HG03025 (cell line): ENCODE results near the gene CUL1.
A peak's percentile ranks its signal among the peaks of the same experiment; 100 is the strongest.
"Not testable (repeated sequence)": the region's sequence is repeated elsewhere in the genome, so short reads cannot be mapped to it uniquely, and the experiment has no call there.

ENCODE experiments used
- ATAC-seq: cut with Tn5 transposase; IDR thresholded peaks from one replicate; pipeline ENCODE4 v1.9.1; 2021; ENCODE audit warnings: mild to moderate bottlenecking, moderate library complexity; ENCODE audit not compliant: unreplicated experiment, low FRiP score

Gene CUL1

DNA sequence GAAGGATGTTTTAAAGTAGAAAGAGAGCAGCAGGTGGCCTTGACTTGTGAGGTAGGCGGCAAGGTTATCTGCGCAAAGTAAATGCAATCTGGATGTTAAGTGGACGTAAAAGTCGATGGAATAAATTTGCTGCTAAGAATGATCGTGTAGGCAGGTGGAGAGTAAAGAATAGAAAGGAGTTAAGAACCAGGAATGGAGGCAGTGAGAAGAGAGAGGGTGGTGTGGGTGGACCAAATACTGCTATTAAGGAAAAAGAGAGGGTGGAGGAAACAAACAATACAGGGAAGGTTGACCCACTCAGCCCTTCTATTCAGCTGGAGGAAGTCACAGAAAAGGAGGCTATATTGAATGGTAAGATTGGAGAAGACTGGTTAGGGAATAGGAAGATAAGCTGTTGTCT, 1.9 kb upstream of the CUL1 start:
- ATAC-seq = no peak

DNA sequence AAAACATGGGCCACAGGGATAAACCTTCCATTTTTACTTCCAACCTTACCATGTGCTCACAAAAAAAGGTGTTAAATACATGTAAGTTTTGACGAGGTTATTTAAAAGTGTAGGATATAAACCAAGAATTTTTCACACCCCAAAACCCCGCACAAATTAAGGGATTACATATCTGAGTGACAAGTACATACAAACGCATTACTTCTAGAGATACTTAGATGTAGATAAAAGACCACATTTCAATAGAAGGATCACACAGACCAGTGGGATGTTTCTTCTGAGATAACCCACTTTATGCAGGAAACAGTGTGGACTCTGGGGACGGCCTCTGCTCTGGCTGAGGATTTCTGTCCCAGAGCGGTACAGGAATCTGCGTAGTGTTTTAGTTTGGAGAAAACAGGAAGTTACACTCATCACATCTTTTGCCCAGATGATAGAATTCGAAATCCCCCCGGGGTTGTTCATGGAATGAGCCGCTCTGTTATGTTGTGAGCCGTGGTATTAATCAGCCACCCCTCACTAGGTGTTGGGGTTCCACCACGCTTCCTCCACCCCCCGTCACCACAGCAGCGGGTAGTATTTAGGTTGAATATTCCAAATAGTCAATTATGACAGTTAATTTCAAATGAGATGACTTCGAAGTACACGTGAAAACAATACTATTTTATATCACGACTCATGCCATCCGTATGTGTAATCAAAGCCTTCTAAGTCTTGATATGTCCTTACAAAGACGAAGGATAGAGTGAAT, 1.3 kb upstream of the CUL1 start:
- no peak for ATAC-seq

GRCh38 chr7:148698007-148698396, 701 bp upstream of the CUL1 start:
- no peak for ATAC-seq

DNA sequence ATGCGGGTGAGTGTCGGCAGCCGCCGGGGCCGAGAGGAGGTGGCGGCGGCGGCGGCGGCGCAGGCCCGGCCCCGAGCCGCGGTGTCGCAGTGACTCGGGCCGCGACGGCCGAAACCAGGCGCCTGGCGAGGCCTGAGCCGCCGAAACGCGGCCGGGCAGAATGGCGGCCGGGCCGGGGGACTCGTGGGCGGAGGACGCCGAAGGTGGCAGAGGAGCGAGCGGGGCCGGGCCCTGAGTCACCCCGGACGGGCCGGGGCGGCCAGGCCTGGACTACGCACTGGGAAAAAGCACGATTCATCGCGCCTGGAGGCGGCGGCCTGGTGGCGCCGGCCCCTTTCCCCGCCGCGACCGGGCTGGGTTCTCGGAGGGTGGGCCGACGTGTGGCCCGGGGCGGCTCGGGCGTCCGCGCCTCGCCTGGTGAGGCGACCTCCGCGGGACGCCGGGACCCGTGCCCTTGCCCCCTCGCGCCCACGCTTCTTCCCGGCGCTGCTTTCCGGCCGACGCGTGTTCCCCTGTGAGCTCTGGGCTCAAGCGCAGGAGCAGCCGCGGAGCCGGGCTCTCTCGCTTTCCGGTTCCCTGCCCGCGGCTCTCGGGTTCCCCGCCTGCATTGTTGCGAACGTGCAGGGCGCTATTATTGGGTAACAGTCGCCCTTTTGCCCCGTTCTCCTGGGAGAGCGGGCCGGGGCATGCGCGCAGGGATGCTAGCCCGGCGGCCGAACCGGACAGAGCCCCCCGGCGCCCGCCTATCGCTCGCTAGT, 500 bp downstream of the CUL1 start:
- ATAC-seq = peak; percentile 31

DNA sequence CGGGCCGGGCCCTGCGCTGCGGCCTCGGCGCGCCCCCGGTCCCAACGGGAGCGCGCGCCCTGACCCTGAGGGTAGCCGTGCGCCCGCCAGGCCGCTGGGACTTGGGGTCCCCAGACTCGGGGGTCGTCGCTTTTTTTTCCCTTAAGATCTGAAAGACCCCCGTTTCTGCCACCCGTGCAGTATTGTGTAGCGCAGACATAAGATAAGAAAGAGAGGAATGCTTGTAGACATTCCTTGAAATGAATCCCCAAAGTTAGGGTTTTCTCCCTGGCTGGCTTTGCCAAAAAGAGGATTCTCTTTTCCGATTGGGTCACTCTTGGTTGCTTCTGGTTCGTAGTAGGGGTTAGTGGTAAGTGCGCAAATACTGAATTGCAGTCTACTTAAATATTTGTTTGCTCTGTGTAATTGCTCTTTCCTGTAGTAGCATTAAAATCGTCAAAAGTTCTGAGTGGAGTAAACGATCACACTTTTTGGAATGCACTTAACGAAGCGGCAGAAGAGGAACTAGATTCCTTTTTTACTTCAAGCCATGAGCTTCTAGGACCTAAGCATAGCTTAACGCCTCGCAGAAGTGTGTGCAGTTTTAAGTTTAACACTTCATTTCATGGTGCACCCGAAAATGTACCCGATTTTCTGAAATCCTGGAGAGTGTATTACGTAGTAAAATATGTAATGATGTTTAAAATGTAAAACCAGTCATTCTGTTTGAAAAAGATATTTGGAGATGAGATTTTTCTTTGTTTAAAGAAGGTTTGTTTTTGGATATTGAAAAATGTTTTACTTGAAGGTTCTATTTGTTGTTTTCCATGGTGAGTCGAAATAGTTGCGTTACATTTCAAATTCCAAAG, 1.3 kb downstream of the CUL1 start:
- no peak for ATAC-seq

- ATAC-seq = no peak
Observed at GRCh38 chr7:148700661-148701064, 2.0 kb downstream of the CUL1 start.

GRCh38 chr7:148701414-148701813, 2.7 kb downstream of the CUL1 start:
- ATAC-seq = no peak

- no peak for ATAC-seq
Observed at GRCh38 chr7:148702876-148703670, 4.4 kb downstream of the CUL1 start.

DNA sequence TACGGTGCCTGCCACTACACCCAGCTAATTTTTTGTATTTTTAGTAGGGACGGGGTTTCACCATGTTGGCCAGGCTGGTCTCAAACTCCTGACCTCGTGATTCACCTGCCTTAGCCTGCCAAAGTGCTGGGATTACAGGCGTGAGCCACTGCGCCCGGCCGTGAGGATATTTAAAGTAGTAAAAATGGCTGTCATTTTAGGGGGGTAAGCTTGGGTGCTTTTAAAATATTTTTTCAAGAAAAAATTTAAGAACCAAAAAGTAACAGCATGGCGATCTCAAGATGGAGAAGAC, 4.9 kb downstream of the CUL1 start:
- ATAC-seq = not testable (repeated sequence)

DNA sequence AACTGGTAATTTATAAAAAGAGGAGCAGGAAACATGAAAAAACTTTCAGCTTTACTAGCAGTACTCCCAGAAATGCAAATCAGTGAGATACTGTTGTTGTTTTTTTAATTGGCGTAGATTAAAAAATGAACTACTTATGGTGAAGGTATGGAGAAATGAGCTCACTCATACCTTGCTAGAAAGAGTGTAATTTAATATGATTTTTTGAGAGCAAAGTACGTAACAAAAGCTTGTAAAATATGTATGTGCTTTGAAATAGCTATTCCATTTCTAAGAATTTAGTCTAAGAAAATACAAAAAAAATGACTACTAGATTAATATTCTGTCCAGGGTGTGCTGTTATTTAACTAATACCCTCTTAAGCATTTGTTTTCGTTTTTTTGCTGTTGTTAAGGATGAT, 5.5 kb downstream of the CUL1 start:
- no peak for ATAC-seq

DNA sequence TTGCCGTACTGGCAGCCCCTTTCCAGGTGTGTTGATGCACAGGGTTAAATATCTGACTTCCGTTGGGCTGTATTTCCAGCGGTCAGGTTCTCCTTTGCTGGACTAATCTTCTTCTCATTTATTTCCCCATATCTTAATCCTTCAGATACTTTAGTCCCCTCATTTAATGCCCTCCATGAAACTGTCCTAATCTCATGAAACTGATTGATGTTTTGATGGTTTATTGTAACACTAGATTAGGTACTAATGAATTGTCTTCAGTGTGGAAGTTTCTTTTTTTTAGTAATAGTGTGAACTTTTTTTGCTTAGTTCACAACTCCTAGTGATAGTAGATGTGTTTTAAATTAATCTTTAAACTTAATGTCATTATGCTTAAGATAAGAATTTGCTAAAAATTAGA, 6.3 kb downstream of the CUL1 start:
- no peak for ATAC-seq

DNA sequence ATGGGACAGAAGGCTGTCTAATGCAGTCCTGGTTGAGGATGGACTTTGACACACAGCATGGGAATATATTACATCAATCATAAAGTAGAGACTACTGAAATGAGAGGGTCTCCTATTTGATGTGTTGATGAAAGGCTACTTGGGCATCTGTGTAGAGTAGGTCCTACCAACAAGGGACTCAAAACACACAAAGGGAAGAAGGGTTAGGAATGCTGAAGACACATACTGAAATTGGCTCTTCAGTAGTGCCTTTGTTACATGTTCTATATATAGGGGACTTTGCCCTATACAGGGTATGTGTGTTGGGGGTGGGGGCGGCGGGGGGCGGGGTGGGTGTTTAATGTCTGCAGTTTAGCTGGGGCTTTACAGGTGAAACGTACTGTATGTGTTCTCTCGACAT, 7.7 kb downstream of the CUL1 start:
- no peak for ATAC-seq

- ATAC-seq = no peak
Observed at GRCh38 chr7:148708026-148708885, 9.6 kb downstream of the CUL1 start.

DNA sequence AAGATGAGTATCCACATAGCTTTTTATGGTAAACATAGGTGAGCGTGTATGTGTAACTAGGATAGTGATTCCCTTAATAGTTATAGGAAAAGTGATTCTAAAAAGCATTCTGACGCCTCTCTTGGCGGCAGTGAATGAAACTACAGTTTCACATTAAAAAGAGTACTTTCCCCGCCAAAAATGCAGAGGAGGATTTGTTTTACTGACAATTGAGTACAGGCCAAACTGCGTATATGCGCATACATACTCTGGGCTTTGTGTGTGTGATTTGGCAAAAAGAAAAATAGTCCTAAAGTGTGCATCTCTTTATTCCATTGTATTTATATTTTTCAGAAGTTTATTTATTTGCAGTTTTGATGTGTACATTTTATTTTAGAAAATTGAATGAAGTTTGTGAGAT, 10.3 kb downstream of the CUL1 start:
- no peak for ATAC-seq

DNA sequence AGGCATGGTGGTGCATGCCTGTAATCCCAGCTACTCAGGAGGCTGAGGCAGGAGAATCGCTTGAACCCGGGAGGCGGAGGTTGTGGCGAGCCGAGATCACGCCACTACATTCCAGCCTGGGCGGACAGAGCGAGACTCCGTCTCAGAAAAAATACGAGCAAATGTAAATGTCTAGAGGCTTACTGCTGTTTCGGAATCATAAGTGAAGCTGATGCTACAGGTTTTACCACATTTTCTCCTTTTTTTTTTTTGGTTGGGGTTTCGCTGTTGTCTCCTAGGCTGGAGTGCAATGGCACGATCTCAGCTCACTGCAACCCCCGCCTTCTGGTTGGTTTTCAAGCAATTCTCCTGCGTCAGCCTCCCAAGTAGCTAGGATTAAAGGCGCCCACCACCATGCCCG, 11.7 kb downstream of the CUL1 start:
- ATAC-seq = not testable (repeated sequence)

DNA sequence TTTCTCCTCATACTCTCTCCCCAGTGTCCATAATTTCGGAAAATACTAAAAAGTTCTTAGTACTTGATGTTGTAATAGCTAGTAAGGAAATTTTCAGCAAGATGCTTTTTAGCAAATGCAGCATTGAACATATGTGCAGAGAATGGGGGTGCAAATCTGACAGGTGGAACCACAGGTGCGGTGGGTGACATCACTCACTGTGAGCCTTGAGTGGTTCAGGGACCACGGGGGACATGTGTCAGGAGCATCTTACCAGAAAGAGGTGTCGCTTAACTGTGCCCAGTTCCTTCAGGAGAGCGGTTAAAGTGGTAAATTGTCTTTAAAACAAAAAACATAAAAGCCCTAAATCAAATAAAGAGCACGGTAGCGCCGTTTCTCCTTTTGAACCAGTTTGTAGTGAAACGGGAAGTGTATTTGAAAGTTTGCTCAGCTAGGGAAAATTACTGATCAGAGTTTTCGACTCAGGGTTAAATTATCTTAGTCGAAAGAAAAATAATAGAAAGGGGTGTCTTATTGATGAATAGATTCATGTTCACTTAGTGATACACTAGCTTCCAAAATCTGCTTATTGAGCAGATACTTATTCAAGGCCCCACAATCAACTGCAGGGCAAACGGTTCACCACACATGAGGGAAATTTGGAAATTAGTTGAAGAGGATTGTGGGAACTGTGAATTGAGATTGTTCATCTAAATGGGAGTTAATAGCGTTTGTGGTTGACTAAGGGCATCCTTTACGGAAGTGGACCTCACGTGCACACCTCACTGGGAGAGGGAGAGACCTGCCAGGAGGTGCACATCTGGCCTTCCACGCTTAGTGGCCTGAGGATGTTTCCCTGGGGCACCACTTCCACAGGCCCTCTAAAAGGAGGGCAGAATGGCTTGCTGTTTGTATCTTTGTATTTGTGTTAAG, 12.7 kb downstream of the CUL1 start:
- ATAC-seq = no peak

GRCh38 chr7:148712678-148713329, 14.1 kb downstream of the CUL1 start:
- no peak for ATAC-seq

- no peak for ATAC-seq
Observed at GRCh38 chr7:148714498-148714897, 15.8 kb downstream of the CUL1 start.
